RWPE1 (cell line): ENCODE data around the gene ZNF423.

Experiments used
- CTCF ChIA-PET: fragments of 350-600 bp; sonication (Branson Sonifier 250); formaldehyde crosslinking; extraction: SDS; loops from one replicate; lab custom pipeline; 2021; lab: Yijun Ruan, JAX
- POLR2A ChIA-PET: fragments of 400-600 bp; formaldehyde crosslinking; extraction: SDS; loops from one replicate; lab custom pipeline; 2020; ENCODE audit warnings: antibody characterized with exemption; ENCODE audit not compliant: low non-redundant PET; lab: Yijun Ruan, JAX
- DNase-seq: peaks from one replicate; pipeline ENCODE4 v3.0.0; 2012; ENCODE audit warnings: low spot score
- H3K27ac ChIP-seq: fragments of 450-650 bp; 2 replicates; pipeline ENCODE4 v1.5.1; 2017
- TF ChIP-seq, protein P1 (sequence below): fragments of 450-650 bp; conservative IDR thresholded peaks from 2 replicates; pipeline ENCODE4 v1.5.1; 2017; ENCODE audit warnings: low read depth, mild to moderate bottlenecking

ZNF423 gene

DNA sequence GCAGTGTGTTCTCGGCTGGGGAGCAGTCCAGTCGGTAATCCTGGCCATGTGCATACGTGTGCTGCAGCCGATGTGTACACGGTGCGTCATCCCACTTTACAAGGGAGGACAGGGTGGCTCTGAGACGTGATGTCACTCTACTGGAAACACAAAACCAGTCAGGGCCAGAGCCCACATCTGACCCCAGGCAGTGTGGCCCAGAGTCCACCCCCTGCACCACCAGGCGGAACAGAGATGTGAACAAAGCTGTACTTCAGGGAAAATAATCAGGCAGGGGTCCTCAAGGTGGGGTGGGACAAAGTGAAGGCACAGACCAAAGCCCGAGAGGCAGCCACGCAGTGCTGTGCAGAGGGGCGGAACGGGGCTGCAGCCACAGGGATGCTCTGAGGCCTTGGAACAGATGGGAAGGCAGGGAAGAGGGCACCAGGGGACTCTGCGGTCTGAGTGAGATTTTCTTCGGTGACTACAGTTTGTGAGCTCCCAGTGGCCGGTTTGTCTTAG, 181.5 kb downstream of the ZNF423 start:
- TF ChIP-seq, protein P1, sequence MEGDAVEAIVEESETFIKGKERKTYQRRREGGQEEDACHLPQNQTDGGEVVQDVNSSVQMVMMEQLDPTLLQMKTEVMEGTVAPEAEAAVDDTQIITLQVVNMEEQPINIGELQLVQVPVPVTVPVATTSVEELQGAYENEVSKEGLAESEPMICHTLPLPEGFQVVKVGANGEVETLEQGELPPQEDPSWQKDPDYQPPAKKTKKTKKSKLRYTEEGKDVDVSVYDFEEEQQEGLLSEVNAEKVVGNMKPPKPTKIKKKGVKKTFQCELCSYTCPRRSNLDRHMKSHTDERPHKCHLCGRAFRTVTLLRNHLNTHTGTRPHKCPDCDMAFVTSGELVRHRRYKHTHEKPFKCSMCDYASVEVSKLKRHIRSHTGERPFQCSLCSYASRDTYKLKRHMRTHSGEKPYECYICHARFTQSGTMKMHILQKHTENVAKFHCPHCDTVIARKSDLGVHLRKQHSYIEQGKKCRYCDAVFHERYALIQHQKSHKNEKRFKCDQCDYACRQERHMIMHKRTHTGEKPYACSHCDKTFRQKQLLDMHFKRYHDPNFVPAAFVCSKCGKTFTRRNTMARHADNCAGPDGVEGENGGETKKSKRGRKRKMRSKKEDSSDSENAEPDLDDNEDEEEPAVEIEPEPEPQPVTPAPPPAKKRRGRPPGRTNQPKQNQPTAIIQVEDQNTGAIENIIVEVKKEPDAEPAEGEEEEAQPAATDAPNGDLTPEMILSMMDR = no peak
- ChIA-PET CTCF (interaction anchor here (0.6 kb wide), 1 partner anchor 241 kb away, joined by 3 read pairs; no protein-coding TSS in a partner anchor), POLR2A (no interaction called here)
- H3K27ac ChIP-seq = no peak overlapping the region
- DNase-seq = no peak

GRCh38 chr16:49673442-49673841, 182.5 kb downstream of the ZNF423 start:
- POLR2A ChIA-PET = no interaction called here
- no peak overlapping the region for H3K27ac ChIP-seq
- TF ChIP-seq, protein P1 = no peak
- CTCF ChIA-PET = no interaction called here
- DNase-seq = no peak

- ChIA-PET CTCF (no interaction called here), POLR2A (no interaction called here)
- no peak overlapping the region for H3K27ac ChIP-seq
- TF ChIP-seq, protein P1 = no peak
- DNase-seq = no peak
Measured at GRCh38 chr16:49672753-49673152, 183.2 kb downstream of the ZNF423 start.

DNA sequence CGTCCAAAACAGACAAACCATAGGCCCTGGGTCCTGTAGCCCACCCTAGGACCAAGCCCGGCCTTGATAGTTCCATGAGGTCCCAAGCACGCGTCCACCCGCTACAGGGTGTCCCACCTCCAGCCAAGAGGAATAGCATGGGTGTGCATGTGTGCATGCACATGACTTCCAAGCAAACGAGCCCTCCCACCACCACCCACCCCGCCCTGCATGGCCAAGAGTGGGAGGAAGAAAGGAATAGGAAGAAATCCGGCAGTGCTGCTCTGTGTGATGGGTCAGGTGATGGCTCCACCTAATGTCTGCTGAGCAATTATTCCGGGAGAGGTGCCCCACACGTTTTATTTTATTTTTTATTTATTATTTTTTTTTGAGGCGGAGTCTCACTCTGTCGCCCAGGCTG, 184.6 kb downstream of the ZNF423 start:
- CTCF ChIA-PET = interaction anchor here (0.5 kb wide), 1 partner anchor 1749 kb away, joined by 3 read pairs; no protein-coding TSS in a partner anchor
- no peak overlapping the region for H3K27ac ChIP-seq
- POLR2A ChIA-PET = no interaction called here
- TF ChIP-seq, protein P1 = no peak
- no peak for DNase-seq

DNA sequence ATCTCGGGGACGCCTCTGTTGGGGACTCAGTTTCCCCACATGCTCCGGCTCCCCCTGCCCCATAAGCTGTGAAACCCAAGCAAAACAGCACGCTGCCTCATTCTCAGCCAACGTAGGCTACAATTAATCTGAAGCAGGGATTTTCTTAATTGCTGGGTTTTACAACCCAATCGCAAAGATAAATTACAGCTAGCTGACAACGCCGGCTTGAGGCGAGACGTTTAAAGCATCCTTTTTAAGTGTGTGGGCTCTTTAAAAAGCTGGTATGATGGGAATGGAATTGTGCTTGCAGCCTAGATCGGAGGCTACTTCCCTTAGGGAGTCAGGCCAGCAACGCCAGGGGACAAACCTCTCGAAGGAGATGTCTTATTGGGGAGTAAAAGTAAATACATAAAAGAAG, 185.3 kb downstream of the ZNF423 start:
- TF ChIP-seq, protein P1 = no peak
- POLR2A ChIA-PET = no interaction called here
- no peak for DNase-seq

GRCh38 chr16:49665482-49666230, 190.3 kb downstream of the ZNF423 start:
- ChIA-PET POLR2A (no interaction called here), CTCF (no interaction called here)
- TF ChIP-seq, protein P1 = no peak
- no peak overlapping the region for H3K27ac ChIP-seq
- DNase-seq = no peak

More for the DNA sequence above, 185.3 kb downstream of the ZNF423 start:
- no peak overlapping the region for H3K27ac ChIP-seq
- CTCF ChIA-PET = interaction anchor here (0.6 kb wide), 1 partner anchor 22 kb away, joined by 3 read pairs; no protein-coding TSS in a partner anchor
